NT2/D1 (cell line): ENCODE results near the gene MPC1.
"Not testable (repeated sequence)": the region's sequence is repeated elsewhere in the genome, so short reads cannot be mapped to it uniquely, and the experiment has no call there.

ENCODE experiments used
- DNase-seq: peaks from one replicate; pipeline ENCODE4 v3.0.0-alpha.2; 2011; ENCODE audit warnings: low read depth, low spot score
- H3K27me3 ChIP-seq: 2 replicates; pipeline ENCODE4 v1.6.0; 2011; ENCODE audit warnings: mild to moderate bottlenecking; ENCODE audit not compliant: insufficient read length, insufficient read depth
- H3K36me3 ChIP-seq: 2 replicates; pipeline ENCODE4 v1.6.1; 2011; ENCODE audit warnings: mild to moderate bottlenecking, low read length, mixed read lengths; ENCODE audit not compliant: insufficient read depth, insufficient read length
- H3K4me1 ChIP-seq: 2 replicates; pipeline ENCODE4 v1.5.1; 2011; ENCODE audit not compliant: insufficient read depth, insufficient read length
- H3K4me3 ChIP-seq: 2 replicates; pipeline ENCODE4 v1.5.1; 2011; ENCODE audit warnings: low read depth; ENCODE audit not compliant: insufficient read length
- H3K9ac ChIP-seq: 2 replicates; pipeline ENCODE4 v1.6.0; 2011; ENCODE audit warnings: low read depth; ENCODE audit not compliant: insufficient read length
- H3K9me3 ChIP-seq: 2 replicates; pipeline ENCODE4 v1.5.1; 2011; ENCODE audit warnings: mild to moderate bottlenecking, low read length; ENCODE audit not compliant: insufficient read depth
- SUZ12 ChIP-seq: IDR thresholded peaks from 2 replicates; pipeline ENCODE4 v1.6.1; 2011; ENCODE audit not compliant: insufficient read length, insufficient read depth; ENCODE audit errors: extremely low read depth
- YY1 ChIP-seq: IDR thresholded peaks from 2 replicates; pipeline ENCODE4 v1.6.1; 2011; ENCODE audit not compliant: insufficient read length, insufficient read depth
- ZNF274 ChIP-seq: IDR thresholded peaks from 2 replicates; pipeline ENCODE4 v1.6.1; 2011; ENCODE audit warnings: mild to moderate bottlenecking, low read depth, low read length

Gene MPC1

DNA sequence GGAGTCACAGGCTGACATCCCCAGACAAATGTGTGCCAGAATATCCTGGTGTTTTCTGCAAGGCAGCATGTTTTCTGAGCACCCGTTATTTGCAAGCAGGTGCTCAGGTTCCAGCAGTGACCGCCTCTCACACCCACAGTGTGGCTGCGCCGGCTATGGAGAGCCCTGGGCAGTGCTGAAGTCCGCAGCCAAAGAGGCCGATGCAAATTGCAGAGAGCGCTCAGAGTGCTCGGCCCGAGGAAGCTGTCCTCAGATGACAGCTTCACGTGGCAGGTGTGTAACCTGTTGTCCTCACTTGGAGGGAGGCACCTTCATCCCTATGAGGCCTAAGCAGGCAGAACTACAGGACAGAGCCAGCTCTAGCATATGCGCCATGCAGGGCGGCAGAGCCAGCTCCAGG, 23.5 kb upstream of the MPC1 start:
- no peaks in the 10 kb centered on the region for H3K4me1 ChIP-seq
- no peaks in the 10 kb centered on the region for H3K36me3 ChIP-seq
- no peaks in the 10 kb centered on the region for H3K9me3 ChIP-seq
- H3K27me3 ChIP-seq: no peaks in the 10 kb centered on the region
- no peak for TF ChIP-seq ZNF274
- no peak for TF ChIP-seq SUZ12
- no peak for TF ChIP-seq YY1
- no peak for DNase-seq
- no peak overlapping the region for H3K9ac ChIP-seq
- H3K4me3 ChIP-seq: no peak overlapping the region

DNA sequence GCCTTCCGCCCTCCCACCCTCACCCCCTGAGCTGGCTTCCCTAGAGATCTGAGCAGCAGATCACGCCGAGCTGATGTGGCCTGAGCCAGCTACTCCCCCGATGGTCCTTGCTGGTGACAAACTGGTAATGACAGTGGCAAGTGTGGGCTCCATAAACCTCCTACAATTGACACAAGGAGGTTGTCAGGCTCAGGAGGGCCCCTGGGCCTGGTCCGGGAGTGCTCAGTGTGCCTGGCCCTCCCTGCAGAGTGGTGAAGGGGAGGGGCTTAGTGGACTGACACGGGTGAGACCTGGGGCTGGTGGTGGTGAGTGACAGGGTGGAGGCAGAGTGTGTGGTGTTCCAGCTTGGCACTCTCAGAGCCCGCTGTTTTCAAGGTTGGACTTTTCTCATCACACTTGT, 22.6 kb upstream of the MPC1 start:
- DNase-seq: no peak
- no peaks in the 10 kb centered on the region for H3K4me1 ChIP-seq
- H3K27me3 ChIP-seq: no peaks in the 10 kb centered on the region
- no peaks in the 10 kb centered on the region for H3K9me3 ChIP-seq
- TF ChIP-seq YY1 (no peak), SUZ12 (no peak), ZNF274 (no peak)
- no peaks in the 10 kb centered on the region for H3K36me3 ChIP-seq
- H3K9ac ChIP-seq: no peak overlapping the region
- H3K4me3 ChIP-seq: no peak overlapping the region

DNA sequence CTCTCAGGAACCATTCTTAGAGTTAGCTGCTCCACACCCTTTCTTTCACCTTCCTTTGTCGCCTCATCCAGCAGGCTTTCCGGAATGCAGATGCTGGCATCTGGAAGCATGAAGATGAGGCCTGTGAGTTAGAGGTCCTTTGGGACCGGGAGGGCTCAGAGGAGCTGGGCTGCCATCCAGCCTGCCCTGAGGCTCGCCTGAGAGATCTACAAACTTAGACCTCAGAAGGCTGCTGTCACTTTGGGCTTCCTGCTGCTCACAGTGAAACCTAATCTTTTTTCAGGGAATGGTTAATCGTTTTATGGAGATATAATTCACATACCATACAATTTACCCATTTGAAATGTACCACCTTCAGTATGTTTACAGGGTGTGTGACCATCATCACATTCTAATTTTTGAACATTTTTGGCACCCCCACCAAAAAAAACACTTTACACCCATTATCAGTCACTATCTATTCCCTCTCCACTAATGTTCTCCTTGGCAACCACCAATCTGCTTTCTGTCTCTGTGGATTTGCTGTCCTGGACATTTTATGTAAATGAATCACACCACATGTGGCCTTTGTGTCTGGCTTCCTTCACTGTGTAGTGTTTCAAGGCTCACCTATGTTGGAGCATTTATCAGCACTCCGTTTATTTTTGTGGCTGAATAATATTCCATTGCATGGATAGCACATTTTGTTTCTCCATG, 20.0 kb upstream of the MPC1 start:
- no peaks in the 10 kb centered on the region for H3K27me3 ChIP-seq
- DNase-seq: no peak
- no peaks in the 10 kb centered on the region for H3K9me3 ChIP-seq
- H3K9ac ChIP-seq: no peak overlapping the region
- no peaks in the 10 kb centered on the region for H3K4me1 ChIP-seq
- H3K4me3 ChIP-seq: no peak overlapping the region
- no peaks in the 10 kb centered on the region for H3K36me3 ChIP-seq
- TF ChIP-seq SUZ12 (no peak), ZNF274 (no peak), YY1 (no peak)

DNA sequence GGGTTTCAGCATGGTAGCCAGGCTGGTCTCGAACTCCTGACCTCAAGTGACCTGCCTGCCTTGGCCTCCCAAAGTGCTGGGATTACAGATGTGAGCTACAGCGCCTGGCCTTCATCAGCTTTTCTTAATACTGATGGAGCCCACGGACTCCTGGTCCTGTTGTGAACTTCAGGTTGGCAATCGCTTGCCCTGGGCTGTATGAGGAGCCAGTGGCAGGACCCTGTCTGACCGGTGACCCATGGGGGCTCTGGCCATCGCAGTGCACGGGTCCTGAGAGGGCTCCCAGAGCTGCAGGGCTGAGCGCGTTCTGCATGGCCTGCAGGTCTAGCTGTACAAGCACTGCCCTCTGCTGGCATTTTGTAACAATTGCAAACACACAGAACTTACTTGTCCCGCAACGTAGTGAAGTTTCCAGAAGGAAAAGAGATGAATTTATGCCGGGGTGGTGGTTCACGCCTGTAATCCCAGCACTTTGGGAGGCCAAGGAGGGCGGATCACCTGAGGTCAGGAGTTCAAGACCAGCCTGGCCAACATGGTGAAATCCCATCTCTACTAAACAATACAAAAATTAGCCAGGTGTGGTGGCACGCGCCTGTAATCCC, 18.0 kb upstream of the MPC1 start:
- not testable (repeated sequence) for H3K4me1 ChIP-seq, H3K9me3 ChIP-seq, H3K27me3 ChIP-seq, H3K36me3 ChIP-seq, H3K9ac ChIP-seq, H3K4me3 ChIP-seq
- DNase-seq: peak; percentile 48

DNA sequence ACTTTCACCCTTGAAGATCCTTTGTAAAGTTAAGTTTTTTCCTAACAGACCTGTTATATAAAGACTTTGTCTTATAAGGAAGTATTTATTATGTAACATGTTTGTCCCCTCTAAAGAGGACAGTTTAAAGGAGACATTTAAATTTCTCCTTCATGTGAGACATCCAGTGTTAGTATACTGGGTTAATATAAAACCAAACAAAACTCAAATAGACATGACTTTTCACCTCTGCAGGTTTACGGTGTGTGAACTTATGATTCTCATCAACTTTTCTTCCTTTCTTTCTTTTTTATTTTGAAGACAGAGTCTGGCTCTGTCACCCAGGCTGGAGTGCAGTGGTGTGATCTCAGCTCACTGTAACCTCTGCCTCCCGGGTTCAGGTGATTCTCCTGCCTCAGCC, 17.4 kb upstream of the MPC1 start:
- TF ChIP-seq SUZ12 (no peak), ZNF274 (no peak), YY1 (no peak)
- Histone ChIP-seq H3K9me3 (no peaks in the 10 kb centered on the region), H3K4me3 (no peak overlapping the region), H3K27me3 (no peaks in the 10 kb centered on the region), H3K4me1 (no peaks in the 10 kb centered on the region), H3K9ac (no peak overlapping the region), H3K36me3 (no peaks in the 10 kb centered on the region)
- DNase-seq: no peak

DNA sequence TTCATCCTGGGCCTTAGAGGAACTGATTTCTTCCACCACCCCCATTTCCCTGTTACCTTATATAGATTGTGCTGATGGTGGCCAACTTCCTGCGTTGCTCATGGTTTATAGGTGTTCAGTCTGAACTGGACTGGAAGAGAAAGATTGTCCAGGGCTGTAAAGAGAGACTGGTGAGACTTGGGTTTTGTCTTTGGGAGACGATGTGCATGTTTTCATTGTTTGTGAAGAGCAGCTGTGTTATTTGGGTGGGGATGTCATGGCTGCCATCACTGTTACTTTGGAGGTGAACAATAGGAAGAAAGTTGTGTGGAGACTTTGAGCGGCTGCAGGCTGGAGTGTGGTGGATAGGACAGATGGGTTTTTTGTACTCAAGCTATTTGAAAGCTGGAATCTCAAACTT, 15.6 kb upstream of the MPC1 start:
- H3K27me3 ChIP-seq: no peaks in the 10 kb centered on the region
- H3K9me3 ChIP-seq: no peaks in the 10 kb centered on the region
- no peak for DNase-seq
- no peaks in the 10 kb centered on the region for H3K36me3 ChIP-seq
- no peak overlapping the region for H3K4me3 ChIP-seq
- H3K4me1 ChIP-seq: no peaks in the 10 kb centered on the region
- TF ChIP-seq ZNF274 (no peak), SUZ12 (no peak), YY1 (no peak)
- no peak overlapping the region for H3K9ac ChIP-seq

DNA sequence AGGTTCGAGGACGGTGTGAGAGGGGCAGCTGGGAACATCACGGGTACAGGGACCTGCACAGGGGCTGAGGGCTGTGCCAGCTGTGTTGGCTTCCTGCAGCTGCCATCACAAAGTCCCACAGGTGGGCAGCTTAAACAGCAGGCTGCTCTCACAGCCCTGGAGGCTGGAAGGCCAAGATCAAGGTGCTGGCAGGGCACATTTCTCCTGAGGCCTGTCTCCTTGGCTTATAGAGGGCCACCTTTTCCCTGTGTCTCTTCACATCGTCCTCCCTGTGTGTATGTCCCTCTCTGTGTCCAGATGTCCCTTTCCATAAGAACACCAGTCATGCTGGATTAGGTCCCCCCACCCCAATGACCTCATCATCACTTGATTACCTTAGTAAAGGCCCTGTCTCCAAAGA, 15.1 kb upstream of the MPC1 start:
- Histone ChIP-seq H3K9me3 (no peaks in the 10 kb centered on the region), H3K4me3 (no peak overlapping the region), H3K27me3 (no peaks in the 10 kb centered on the region), H3K4me1 (no peaks in the 10 kb centered on the region), H3K36me3 (no peaks in the 10 kb centered on the region), H3K9ac (no peak overlapping the region)
- no peak for TF ChIP-seq SUZ12
- TF ChIP-seq ZNF274: no peak
- no peak for TF ChIP-seq YY1
- no peak for DNase-seq
